T-helper 22 cell (primary cell): ENCODE results near the gene GJA4.

Source experiments
- DNase-seq: peaks from one replicate; pipeline ENCODE4 v3.0.0-alpha.2; 2020; ENCODE audit warnings: low read depth

Gene GJA4

DNA sequence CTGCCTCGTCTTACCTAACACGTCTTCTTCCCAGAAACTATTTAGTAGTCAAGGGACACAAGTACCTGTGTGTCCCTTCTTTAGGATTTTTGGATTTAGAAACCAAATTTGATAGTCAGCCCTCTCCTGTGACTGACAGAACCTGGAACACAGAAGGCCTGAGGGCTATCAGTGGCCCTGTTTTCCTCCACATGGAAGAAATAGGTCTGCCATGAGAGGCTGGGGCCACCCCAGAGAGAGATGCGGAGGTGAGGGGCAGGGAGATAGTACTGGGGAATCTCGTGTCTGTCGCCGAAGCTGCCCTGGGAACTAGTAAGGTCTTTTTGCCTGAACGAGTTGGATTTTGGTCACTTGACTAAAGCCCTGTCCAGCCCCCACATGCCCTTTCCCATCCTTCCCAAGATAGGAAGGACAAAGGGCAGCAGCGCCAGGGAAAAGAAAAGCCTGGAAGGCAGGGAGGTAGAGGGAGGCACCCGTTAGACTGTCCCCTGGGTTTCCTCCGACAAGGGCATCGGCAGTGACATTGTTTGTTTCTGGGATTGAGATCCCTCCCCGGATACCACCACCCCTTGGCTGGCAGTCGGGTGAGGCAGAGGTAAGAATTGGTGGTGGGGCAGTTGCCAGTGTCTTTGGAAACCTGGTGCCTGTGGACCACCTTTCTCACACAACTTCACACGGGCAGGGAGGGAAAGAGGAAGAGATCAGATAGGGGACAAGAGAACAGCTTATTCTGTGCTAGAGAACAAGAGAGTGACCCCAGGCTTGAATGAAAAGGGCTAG lies 46.9 kb downstream of the GJA4 start:
- no peak for DNase-seq

DNA sequence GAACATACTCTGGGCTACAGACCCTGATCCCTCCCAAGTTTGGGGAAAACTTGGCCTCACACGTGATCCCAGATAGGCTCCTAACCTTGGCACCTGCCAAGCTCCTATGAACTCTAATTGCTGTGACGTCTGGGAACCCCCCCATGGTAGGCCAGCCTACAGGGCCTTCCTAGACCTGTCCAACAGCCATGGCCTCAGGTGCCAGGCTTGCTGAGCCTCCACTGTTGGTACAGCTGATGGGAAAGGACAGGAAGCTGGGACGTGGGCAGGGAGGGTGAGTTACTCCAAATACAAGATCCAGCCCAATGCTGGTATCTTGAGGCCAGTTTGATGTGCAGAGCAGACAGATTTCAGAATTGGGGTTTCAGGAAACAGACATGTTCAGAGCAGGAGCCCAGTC lies 47.6 kb downstream of the GJA4 start:
- DNase-seq, result no peak

DNA sequence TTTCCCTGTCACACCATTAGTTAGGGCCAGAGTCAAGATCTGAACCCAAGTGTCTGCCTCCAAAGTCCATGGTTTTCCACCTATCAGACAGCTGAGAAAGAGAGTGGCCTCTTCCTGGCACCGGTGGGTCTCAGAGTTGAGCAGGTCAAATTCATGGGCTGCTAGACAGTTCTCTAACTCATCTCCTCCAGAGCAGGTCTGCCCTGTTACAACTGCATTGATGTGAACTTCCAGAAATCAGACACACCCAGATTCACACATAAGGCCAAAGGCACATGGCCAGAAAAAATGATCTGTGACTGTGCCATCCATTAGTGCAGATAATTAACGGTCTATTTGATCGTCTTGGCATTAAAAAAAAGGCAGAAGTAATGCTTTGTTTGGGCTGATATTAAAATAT lies 49.3 kb downstream of the GJA4 start:
- no peak for DNase-seq

DNA sequence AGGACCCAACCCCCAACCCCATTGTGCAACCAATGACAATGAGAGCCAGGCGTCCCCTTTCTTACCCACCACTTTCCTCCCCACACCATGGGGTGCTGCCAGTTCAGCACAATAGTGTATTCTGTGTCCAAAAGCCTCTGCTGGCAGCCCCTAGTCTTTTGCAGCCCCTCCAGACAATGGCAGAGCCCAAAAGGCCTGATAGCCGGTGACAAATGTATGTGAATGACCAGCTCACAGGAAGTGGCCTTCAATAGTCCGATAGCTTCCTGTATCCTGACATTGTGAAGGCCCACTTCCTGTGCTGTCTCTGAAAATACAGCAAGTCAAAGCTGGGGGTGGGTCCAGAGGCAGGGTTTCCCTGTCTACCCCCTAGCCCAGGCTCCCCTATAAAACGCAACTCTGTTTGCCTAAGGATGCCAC lies 50.2 kb downstream of the GJA4 start:
- DNase-seq, result no peak

DNA sequence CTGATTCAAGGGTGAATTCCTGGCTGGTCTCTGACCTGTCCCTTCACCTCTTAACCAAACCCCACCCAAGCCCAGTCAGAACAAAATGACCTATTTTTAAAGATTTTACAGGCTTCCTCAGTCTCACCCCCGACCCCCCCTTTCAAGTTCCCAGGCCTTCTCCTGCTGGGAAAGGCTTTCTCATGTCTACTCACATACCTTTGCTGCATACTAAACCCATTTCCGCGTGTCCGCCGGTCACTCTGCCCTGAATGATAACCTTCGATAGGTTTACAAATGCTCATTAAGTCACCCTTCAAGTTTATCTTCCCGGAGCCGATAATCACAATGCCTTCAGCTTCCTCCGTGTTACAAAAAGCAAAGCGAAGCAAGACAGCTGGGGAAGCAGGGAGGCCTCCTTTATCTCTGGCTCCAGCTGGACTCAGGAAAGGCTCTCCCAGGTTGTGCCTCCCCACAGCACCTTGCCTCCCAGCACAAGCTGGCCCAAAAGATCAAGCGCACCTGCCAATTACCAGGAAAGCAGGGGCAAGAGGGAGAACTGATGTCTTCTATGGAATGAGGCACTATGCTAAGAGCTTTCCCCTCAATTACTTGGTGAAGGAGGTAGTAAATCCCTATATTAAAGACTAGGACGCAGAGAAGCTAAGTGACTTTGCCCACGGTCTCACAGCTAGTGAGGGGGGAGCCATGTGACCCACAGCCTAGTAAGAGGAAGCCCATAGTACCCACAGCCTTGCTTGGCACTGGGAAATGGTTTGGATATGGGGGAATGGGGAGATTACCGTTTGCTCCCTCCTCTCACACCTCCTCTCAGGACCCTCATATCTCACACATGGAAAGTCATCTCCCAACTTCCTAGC lies 50.8 kb downstream of the GJA4 start:
- no peak for DNase-seq

DNA sequence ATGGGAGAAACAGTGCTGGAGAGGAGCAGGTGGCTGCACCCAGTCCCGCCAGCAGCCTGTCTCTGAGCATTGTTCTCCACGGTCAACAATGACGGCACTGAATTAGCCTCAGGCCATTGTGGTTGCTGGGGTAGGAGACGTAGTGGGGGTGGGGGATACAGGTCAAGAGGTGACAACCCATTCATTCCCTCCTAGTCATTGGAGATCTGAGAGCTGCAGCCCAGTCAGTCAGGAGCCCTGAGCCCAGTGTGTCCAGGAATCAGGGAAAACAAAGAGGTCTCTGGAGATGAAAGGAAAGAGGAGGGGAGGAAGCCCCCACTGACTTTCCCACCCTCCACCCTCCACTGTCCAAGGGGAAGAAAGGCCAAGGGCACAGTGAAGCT lies 51.4 kb downstream of the GJA4 start:
- no peak for DNase-seq
